ENCODE results near the gene IL16.
A peak's percentile ranks its signal among the peaks of the same experiment; 100 is the strongest.

Gene IL16

GRCh38 chr15:81310480-81310879, 113.8 kb downstream of the IL16 start:
- no peak overlapping the region for H3K4me3 Mint-ChIP-seq
- H3K27me3 Mint-ChIP-seq, result no peaks in the 10 kb centered on the region
- H3K36me3 Mint-ChIP-seq, result peaks cover 36% of the 10 kb centered on the region

GRCh38 chr15:81311752-81312464, 115.2 kb downstream of the IL16 start:
- Mint-ChIP-seq H3K36me3 (peaks cover 30% of the 10 kb centered on the region), H3K27ac (peak overlapping the region; percentile 92), H3K4me1 (peaks cover 85% of the 10 kb centered on the region), H3K4me3 (peak overlapping the region; percentile 41), H3K27me3 (no peaks in the 10 kb centered on the region), H3K9me3 (no peaks in the 10 kb centered on the region)

More at GRCh38 chr15:81310480-81310879, 113.8 kb downstream of the IL16 start:
- no peaks in the 10 kb centered on the region for H3K9me3 Mint-ChIP-seq
- peaks cover 86% of the 10 kb centered on the region for H3K4me1 Mint-ChIP-seq
- peak overlapping the region; percentile 92 for H3K27ac Mint-ChIP-seq

- no peaks in the 10 kb centered on the region for H3K27me3 Mint-ChIP-seq
- no peak overlapping the region for H3K4me3 Mint-ChIP-seq
- H3K27ac Mint-ChIP-seq, result peak overlapping the region; percentile 92
- peaks cover 28% of the 10 kb centered on the region for H3K36me3 Mint-ChIP-seq
- H3K9me3 Mint-ChIP-seq, result no peaks in the 10 kb centered on the region
- H3K4me1 Mint-ChIP-seq, result peaks cover 77% of the 10 kb centered on the region
Observed at GRCh38 chr15:81312790-81313543, 116.3 kb downstream of the IL16 start.

- Mint-ChIP-seq H3K27ac (peak overlapping the region; percentile 98), H3K36me3 (peaks cover 28% of the 10 kb centered on the region), H3K9me3 (no peaks in the 10 kb centered on the region), H3K4me1 (peaks cover 81% of the 10 kb centered on the region), H3K27me3 (no peaks in the 10 kb centered on the region), H3K4me3 (no peak overlapping the region)
Observed at GRCh38 chr15:81313686-81314085, 117.0 kb downstream of the IL16 start.

GRCh38 chr15:81314378-81314777, 117.7 kb downstream of the IL16 start:
- no peaks in the 10 kb centered on the region for H3K27me3 Mint-ChIP-seq
- peaks cover 80% of the 10 kb centered on the region for H3K4me1 Mint-ChIP-seq
- no peak overlapping the region for H3K4me3 Mint-ChIP-seq
- peaks cover 23% of the 10 kb centered on the region for H3K36me3 Mint-ChIP-seq
- peak overlapping the region; percentile 98 for H3K27ac Mint-ChIP-seq
- no peaks in the 10 kb centered on the region for H3K9me3 Mint-ChIP-seq

GRCh38 chr15:81315452-81316175, 118.9 kb downstream of the IL16 start:
- peaks cover 68% of the 10 kb centered on the region for H3K4me1 Mint-ChIP-seq
- peaks cover 14% of the 10 kb centered on the region for H3K36me3 Mint-ChIP-seq
- peak overlapping the region; percentile 9 for H3K4me3 Mint-ChIP-seq
- H3K27ac Mint-ChIP-seq, result peak overlapping the region; percentile 86
- H3K27me3 Mint-ChIP-seq, result no peaks in the 10 kb centered on the region
- no peaks in the 10 kb centered on the region for H3K9me3 Mint-ChIP-seq

GRCh38 chr15:81316267-81316666, 119.6 kb downstream of the IL16 start:
- H3K4me3 Mint-ChIP-seq, result peak overlapping the region; percentile 9
- no peaks in the 10 kb centered on the region for H3K27me3 Mint-ChIP-seq
- H3K36me3 Mint-ChIP-seq, result peaks cover 12% of the 10 kb centered on the region
- H3K9me3 Mint-ChIP-seq, result no peaks in the 10 kb centered on the region
- peak overlapping the region; percentile 86 for H3K27ac Mint-ChIP-seq
- H3K4me1 Mint-ChIP-seq, result peaks cover 61% of the 10 kb centered on the region

GRCh38 chr15:81317642-81318017, 121.0 kb downstream of the IL16 start:
- Mint-ChIP-seq H3K27ac (no peak overlapping the region), H3K36me3 (peaks cover 7% of the 10 kb centered on the region), H3K9me3 (no peaks in the 10 kb centered on the region), H3K4me1 (peaks cover 57% of the 10 kb centered on the region), H3K4me3 (no peak overlapping the region), H3K27me3 (no peaks in the 10 kb centered on the region)

- Mint-ChIP-seq H3K4me1 (peaks cover 45% of the 10 kb centered on the region), H3K9me3 (no peaks in the 10 kb centered on the region), H3K36me3 (no peaks in the 10 kb centered on the region), H3K27me3 (no peaks in the 10 kb centered on the region), H3K27ac (no peak overlapping the region), H3K4me3 (peak overlapping the region; percentile 51)
Observed at GRCh38 chr15:81321667-81322066, 125.0 kb downstream of the IL16 start.

GRCh38 chr15:81322676-81323253, 126.1 kb downstream of the IL16 start:
- no peaks in the 10 kb centered on the region for H3K9me3 Mint-ChIP-seq
- peaks cover 55% of the 10 kb centered on the region for H3K4me1 Mint-ChIP-seq
- peak overlapping the region; percentile 78 for H3K4me3 Mint-ChIP-seq
- no peaks in the 10 kb centered on the region for H3K36me3 Mint-ChIP-seq
- H3K27ac Mint-ChIP-seq, result no peak overlapping the region
- no peaks in the 10 kb centered on the region for H3K27me3 Mint-ChIP-seq

- peaks cover 52% of the 10 kb centered on the region for H3K4me1 Mint-ChIP-seq
- H3K27me3 Mint-ChIP-seq, result no peaks in the 10 kb centered on the region
- H3K4me3 Mint-ChIP-seq, result peak overlapping the region; percentile 97
- peak overlapping the region; percentile 88 for H3K27ac Mint-ChIP-seq
- H3K9me3 Mint-ChIP-seq, result no peaks in the 10 kb centered on the region
- H3K36me3 Mint-ChIP-seq, result no peaks in the 10 kb centered on the region
Observed at GRCh38 chr15:81323559-81323943, 126.9 kb downstream of the IL16 start.

- no peaks in the 10 kb centered on the region for H3K27me3 Mint-ChIP-seq
- peaks cover 47% of the 10 kb centered on the region for H3K4me1 Mint-ChIP-seq
- H3K36me3 Mint-ChIP-seq, result no peaks in the 10 kb centered on the region
- H3K27ac Mint-ChIP-seq, result peak within 1 kb of the TSS; percentile 88
- no peaks in the 10 kb centered on the region for H3K9me3 Mint-ChIP-seq
- H3K4me3 Mint-ChIP-seq, result peak within 1 kb of the TSS; percentile 97
Observed at GRCh38 chr15:81323944-81324881, 127.5 kb downstream of the IL16 start, which contains the start of gene STARD5. Gene STARD5 (minus strand): TSS chr15:81324141. CDS start chr15:81324099, 42 bp downstream.

GRCh38 chr15:81326466-81327212, 130.0 kb downstream of the IL16 start:
- Mint-ChIP-seq H3K27ac (no peak overlapping the region), H3K4me1 (peaks cover 64% of the 10 kb centered on the region), H3K9me3 (no peaks in the 10 kb centered on the region), H3K27me3 (no peaks in the 10 kb centered on the region), H3K36me3 (no peaks in the 10 kb centered on the region), H3K4me3 (no peak overlapping the region)

GRCh38 chr15:81327516-81327915, 130.8 kb downstream of the IL16 start:
- no peak overlapping the region for H3K27ac Mint-ChIP-seq
- no peaks in the 10 kb centered on the region for H3K27me3 Mint-ChIP-seq

More at GRCh38 chr15:81327516-81327915, 130.8 kb downstream of the IL16 start:
- Mint-ChIP-seq H3K4me3 (no peak overlapping the region), H3K9me3 (no peaks in the 10 kb centered on the region), H3K4me1 (peaks cover 59% of the 10 kb centered on the region), H3K36me3 (no peaks in the 10 kb centered on the region)

Data from activated naive CD4-positive, alpha-beta T cell treated with anti-CD3 and anti-CD28 coated beads, Interleukin-2, amount 50 U/mL, for 24 hours (primary cell).